NB4 (cell line): Measurements from ENCODE around the gene ZNF580.

Experiments used
- CTCF ChIP-seq: IDR thresholded peaks from one replicate; pipeline ENCODE4 v1.5.1; 2012; ENCODE audit warnings: low read depth, low read length
- MAX ChIP-seq: IDR thresholded peaks from 2 replicates; pipeline ENCODE4 v1.6.1; 2011; ENCODE audit warnings: low read depth, low read length

- TF ChIP-seq CTCF (no peak), MAX (no peak)
Observed at GRCh38 chr19:55642153-55643002, 1.6 kb downstream of the ZNF580 start.
